H9 (cell line): ENCODE measurements around the gene B3GALNT2. TPM values are rescaled to one million over a fixed set of nuclear protein-coding genes. Genes with fewer than 3 reads are reported as not detected.

Experiments used
- DNase-seq: peaks from one replicate; pipeline ENCODE4 v3.0.0-alpha.2; 2017
- H2AFZ ChIP-seq: one replicate; pipeline ENCODE4 v1.6.1; 2013; ENCODE audit warnings: mild to moderate bottlenecking, low read length, control low read depth, moderate library complexity
- H2AK5ac ChIP-seq: 2 replicates; pipeline ENCODE4 v1.6.1; 2013; ENCODE audit warnings: low read length, control low read depth, mixed read lengths; ENCODE audit not compliant: insufficient read length
- H2BK120ac ChIP-seq: one replicate; pipeline ENCODE4 v1.6.1; 2013; ENCODE audit warnings: low read depth, mild to moderate bottlenecking, low read length, control low read depth, inconsistent platforms; ENCODE audit not compliant: poor library complexity, severe bottlenecking
- H2BK12ac ChIP-seq: 2 replicates; pipeline ENCODE4 v1.6.1; 2013; ENCODE audit warnings: low read length, control low read depth, mixed read lengths, low read depth; ENCODE audit not compliant: insufficient read length
- H2BK15ac ChIP-seq: 2 replicates; pipeline ENCODE4 v1.6.1; 2013; ENCODE audit warnings: low read depth, low read length, control low read depth
- H2BK20ac ChIP-seq: one replicate; pipeline ENCODE4 v1.6.1; 2013; ENCODE audit warnings: low read depth, mild to moderate bottlenecking, low read length, control low read depth, inconsistent platforms; ENCODE audit not compliant: poor library complexity, severe bottlenecking
- H2BK5ac ChIP-seq: 2 replicates; pipeline ENCODE4 v1.6.1; 2013; ENCODE audit warnings: low read length, control low read depth, mixed read lengths; ENCODE audit not compliant: insufficient read length
- H3K14ac ChIP-seq: 2 replicates; pipeline ENCODE4 v1.6.1; 2013; ENCODE audit warnings: low read length, control low read depth; ENCODE audit not compliant: insufficient read depth
- H3K18ac ChIP-seq: 2 replicates; pipeline ENCODE4 v1.6.1; 2013; ENCODE audit warnings: low read depth, mild to moderate bottlenecking, mixed read lengths, low read length, control low read depth; ENCODE audit not compliant: insufficient read length
- H3K23ac ChIP-seq: 2 replicates; pipeline ENCODE4 v1.6.1; 2013; ENCODE audit warnings: low read length, control low read depth, mixed read lengths, low read depth; ENCODE audit not compliant: insufficient read length
- H3K23me2 ChIP-seq: 2 replicates; pipeline ENCODE4 v1.6.1; 2013; ENCODE audit warnings: low read depth, mild to moderate bottlenecking, mixed read lengths, low read length, control low read depth; ENCODE audit not compliant: insufficient read length, poor library complexity, severe bottlenecking
- H3K27ac ChIP-seq: 2 replicates; pipeline ENCODE4 v1.5.1; 2013; ENCODE audit warnings: low read length, control low read depth, mixed read lengths, low read depth; ENCODE audit not compliant: insufficient read length
- H3K27me3 ChIP-seq: 2 replicates; pipeline ENCODE4 v1.6.1; 2013; ENCODE audit warnings: low read length, control low read depth, inconsistent platforms; ENCODE audit not compliant: insufficient read depth
- H3K4ac ChIP-seq: 2 replicates; pipeline ENCODE4 v1.6.1; 2013; ENCODE audit warnings: low read depth, mild to moderate bottlenecking, control low read depth, inconsistent platforms, low read length, moderate library complexity
- H3K4me1 ChIP-seq: 2 replicates; pipeline ENCODE4 v1.6.1; 2013; ENCODE audit warnings: low read length, control low read depth, inconsistent platforms; ENCODE audit not compliant: insufficient read depth
- H3K4me2 ChIP-seq: 2 replicates; pipeline ENCODE4 v1.6.1; 2013; ENCODE audit warnings: low read length, control low read depth, mixed read lengths; ENCODE audit not compliant: insufficient read length, insufficient read depth
- H3K56ac ChIP-seq: 2 replicates; pipeline ENCODE4 v1.6.1; 2013; ENCODE audit warnings: low read depth, mild to moderate bottlenecking, mixed read lengths, low read length, control low read depth; ENCODE audit not compliant: insufficient read length
- H3K79me1 ChIP-seq: 2 replicates; pipeline ENCODE4 v1.6.1; 2013; ENCODE audit warnings: low read depth, mild to moderate bottlenecking, moderate library complexity, low read length, control low read depth, inconsistent platforms; ENCODE audit not compliant: insufficient read depth, poor library complexity, severe bottlenecking
- H3K79me2 ChIP-seq: 2 replicates; pipeline ENCODE4 v1.6.1; 2013; ENCODE audit warnings: low read length, control low read depth, inconsistent platforms; ENCODE audit not compliant: insufficient read depth
- H3K9ac ChIP-seq: 2 replicates; pipeline ENCODE4 v1.6.1; 2013; ENCODE audit warnings: low read length, control low read depth, mixed read lengths; ENCODE audit not compliant: insufficient read length; ENCODE audit errors: extremely low read depth
- H3K9me3 ChIP-seq: one replicate; pipeline ENCODE4 v1.6.1; 2013; ENCODE audit warnings: low read depth, low read length, inconsistent platforms; ENCODE audit not compliant: control insufficient read depth
- H3T11ph ChIP-seq: one replicate; pipeline ENCODE4 v1.6.1; 2013; ENCODE audit warnings: mild to moderate bottlenecking, low read length, control low read depth, inconsistent platforms
- H4K20me1 ChIP-seq: one replicate; pipeline ENCODE4 v1.6.1; 2013; ENCODE audit not compliant: control insufficient read depth, insufficient read length, insufficient read depth
- H4K5ac ChIP-seq: 2 replicates; pipeline ENCODE4 v1.6.1; 2013; ENCODE audit warnings: low read depth, mild to moderate bottlenecking, mixed read lengths, low read length, control low read depth; ENCODE audit not compliant: insufficient read length
- H4K8ac ChIP-seq: replicated peaks from 2 replicates; pipeline ENCODE4 v1.6.1; 2013; ENCODE audit warnings: low read length, control low read depth, mixed read lengths, low read depth; ENCODE audit not compliant: insufficient read length
- H4K91ac ChIP-seq: 2 replicates; pipeline ENCODE4 v1.6.1; 2013; ENCODE audit warnings: low read depth, mild to moderate bottlenecking, moderate library complexity, mixed read lengths, low read length, control low read depth; ENCODE audit not compliant: insufficient read length
- H3K27ac Mint-ChIP-seq, 3 experiments: 2 replicates in 2 of 3; 3 replicates in 1 of 3; pipeline ENCODE4 v1.8.0; 2020 to 2021; ENCODE audit warnings: mixed read lengths in 3 of 3, mild to moderate bottlenecking in 1 of 3, moderate library complexity in 1 of 3
- H3K27me3 Mint-ChIP-seq: 2 replicates; pipeline ENCODE4 v1.8.0; 2021; ENCODE audit warnings: low read depth, mild to moderate bottlenecking, moderate library complexity, mixed read lengths
- H3K36me3 Mint-ChIP-seq, 3 experiments: 2 replicates in 2 of 3; 3 replicates in 1 of 3; pipeline ENCODE4 v1.8.0; 2020 to 2021; ENCODE audit warnings: low read depth in 3 of 3, mixed read lengths in 3 of 3; ENCODE audit not compliant: insufficient read depth in 1 of 3
- H3K4me1 Mint-ChIP-seq, 2 experiments: 2 replicates each; pipeline ENCODE4 v1.8.0; 2020; ENCODE audit warnings: mixed read lengths in 2 of 2
- H3K4me3 Mint-ChIP-seq, 2 experiments: 2 replicates in 1 of 2; 3 replicates in 1 of 2; pipeline ENCODE4 v1.8.0; 2020 to 2021; ENCODE audit warnings: mild to moderate bottlenecking in 2 of 2, mixed read lengths in 2 of 2, moderate library complexity in 1 of 2
- H3K9me3 Mint-ChIP-seq, 2 experiments: 2 replicates in 1 of 2; 3 replicates in 1 of 2; pipeline ENCODE4 v1.8.0; 2020; ENCODE audit warnings: mild to moderate bottlenecking in 2 of 2, mixed read lengths in 2 of 2, moderate library complexity in 1 of 2
- CTCF ChIP-seq: fragments of 200-600 bp; sonication (generic); conservative IDR thresholded peaks from 3 replicates; pipeline ENCODE4 v1.8.0; 2021; ENCODE audit warnings: antibody characterized with exemption, mild to moderate bottlenecking
- WGBS: extraction: QIAGEN DNeasy Blood & Tissue Kit; methylation state at CpG from one replicate; pipeline ENCODE4 v1.1.7; 2013; ENCODE audit warnings: missing lambda C conversion rate, low lambda C conversion rate, mixed read lengths; ENCODE audit not compliant: insufficient read length; ENCODE audit errors: extremely low coverage; 5-methylcytosine and 5-hydroxymethylcytosine counted together
- total RNA-seq: library from RNA; stranded (reverse); gene quantifications from 2 replicates; pipeline ENCODE4 v1.2.1, GENCODE V29; 2021

Gene B3GALNT2
- total RNA-seq, 1 experiment from 2014 or later = 27.8 TPM

DNA sequence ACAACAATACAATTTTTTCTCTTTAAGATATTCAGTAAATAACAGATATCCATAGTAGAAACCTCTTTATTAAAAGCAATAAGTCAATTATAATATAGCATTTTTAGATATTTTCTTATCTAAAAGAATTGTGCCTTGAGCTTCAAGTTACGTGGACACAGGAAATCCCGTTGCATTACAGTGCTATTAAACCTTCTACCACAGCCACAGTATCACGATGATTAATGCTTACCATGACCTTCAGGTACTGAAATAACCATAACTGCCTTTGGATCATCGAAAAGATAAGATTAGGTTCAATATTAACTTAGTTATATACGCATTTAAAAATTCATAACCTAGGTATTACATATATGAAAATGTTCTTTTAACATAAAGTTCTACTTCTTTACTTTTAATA is 17.9 kb downstream of the B3GALNT2 start:
- H2BK120ac ChIP-seq = no peak overlapping the region
- no peak overlapping the region for H2AK5ac ChIP-seq
- no peak overlapping the region for H3K18ac ChIP-seq
- no peak overlapping the region for H3K9ac ChIP-seq
- TF ChIP-seq CTCF = no peak
- H3K9me3 ChIP-seq = no peaks in the 10 kb centered on the region
- H4K8ac ChIP-seq = no peak overlapping the region
- H3K4me1 ChIP-seq = no peaks in the 10 kb centered on the region
- peaks cover 17 to 58% (median 39%) of the 10 kb centered on the region in 3 experiments; a peak in 6 of 7 replicates for H3K36me3 Mint-ChIP-seq
- no peak overlapping the region for H3K23ac ChIP-seq
- no peak overlapping the region for H2AFZ ChIP-seq
- H3K27me3 ChIP-seq = no peaks in the 10 kb centered on the region
- H3K27ac Mint-ChIP-seq = no peak overlapping the region
- H3K4me1 Mint-ChIP-seq = no peaks in the 10 kb centered on the region
- no peak overlapping the region for H3K4me2 ChIP-seq
- H3K4ac ChIP-seq = no peak overlapping the region
- no peaks in the 10 kb centered on the region for H3K27me3 Mint-ChIP-seq
- no peak overlapping the region for H2BK15ac ChIP-seq
- no peak overlapping the region for H2BK5ac ChIP-seq
- H3K79me2 ChIP-seq = no peaks in the 10 kb centered on the region
- no peaks in the 10 kb centered on the region for H3K9me3 Mint-ChIP-seq
- H3T11ph ChIP-seq = no peak overlapping the region
- no peak overlapping the region for H2BK20ac ChIP-seq
- no peak overlapping the region for H3K27ac ChIP-seq
- H4K20me1 ChIP-seq = no peaks in the 10 kb centered on the region
- H4K5ac ChIP-seq = no peak overlapping the region
- no peak for DNase-seq
- H2BK12ac ChIP-seq = no peak overlapping the region
- no peaks in the 10 kb centered on the region for H3K23me2 ChIP-seq
- H3K14ac ChIP-seq = no peak overlapping the region
- H3K79me1 ChIP-seq = no peaks in the 10 kb centered on the region
- H3K56ac ChIP-seq = no peak overlapping the region
- WGBS = no CpG with 5 or more reads among the region's 5 CpGs
- no peak overlapping the region for H3K4me3 Mint-ChIP-seq
- no peak overlapping the region for H4K91ac ChIP-seq
